Small intestine (tissue), 7 donors: ENCODE results near the gene SUPT20HL1. TPM values are rescaled to one million over a fixed set of nuclear protein-coding genes. Genes with fewer than 3 reads are reported as not detected.
A peak's percentile ranks its signal among the peaks of the same experiment; 100 is the strongest.
"Not testable (repeated sequence)": the region's sequence is repeated elsewhere in the genome, so short reads cannot be mapped to it uniquely, and the experiment has no call there.

Experiments
- DNase-seq, 2 donors: peaks; one replicate each; pipeline versions ENCODE4 v3.0.0 to v3.0.0-alpha.2; 2013
- FAIRE-seq: peaks from 2 replicates; lab custom pipeline; 2012; peaks lifted over from hg19 to GRCh38; lab: Jason Lieb, UNC
- H3K27ac ChIP-seq, 3 donors: one replicate each; pipeline ENCODE4 v1.5.1; 2013; ENCODE audit warnings: low read length in 2 of 3, mild to moderate bottlenecking in 2 of 3, control low read depth in 1 of 3, inconsistent platforms in 1 of 3, low read depth in 1 of 3, moderate library complexity in 1 of 3
- H3K27me3 ChIP-seq, 3 donors: one replicate each; pipeline ENCODE4 v1.6.1; 2013; ENCODE audit warnings: low read length in 3 of 3, inconsistent platforms in 1 of 3; ENCODE audit not compliant: control insufficient read depth in 3 of 3, insufficient read depth in 3 of 3
- H3K36me3 ChIP-seq, 3 donors: one replicate each; pipeline ENCODE4 v1.6.1; 2013; ENCODE audit warnings: low read length in 3 of 3, inconsistent platforms in 1 of 3, low read depth in 1 of 3, mild to moderate bottlenecking in 1 of 3, moderate library complexity in 1 of 3; ENCODE audit not compliant: control insufficient read depth in 3 of 3, insufficient read depth in 2 of 3
- H3K4me1 ChIP-seq, 3 donors: one replicate each; pipeline ENCODE4 v1.6.1; 2013; ENCODE audit warnings: low read length in 2 of 3, inconsistent platforms in 1 of 3, low read depth in 1 of 3, mild to moderate bottlenecking in 1 of 3, moderate library complexity in 1 of 3; ENCODE audit not compliant: control insufficient read depth in 3 of 3, insufficient read depth in 2 of 3
- H3K4me3 ChIP-seq, 3 donors: one replicate each; pipeline ENCODE4 v1.5.1; 2013; ENCODE audit warnings: low read length in 3 of 3, control low read depth in 1 of 3, inconsistent platforms in 1 of 3, low read depth in 1 of 3, mild to moderate bottlenecking in 1 of 3, moderate library complexity in 1 of 3
- H3K9me3 ChIP-seq, 2 donors: one replicate each; pipeline ENCODE4 v1.6.1; 2013; ENCODE audit warnings: low read depth in 1 of 2, low read length in 1 of 2; ENCODE audit not compliant: control insufficient read depth in 2 of 2, insufficient read depth in 1 of 2
- WGBS, 3 donors: extraction: QIAGEN DNeasy Blood & Tissue Kit; methylation state at CpG; one replicate each; pipeline ENCODE4 v1.1.7; 2013; 5-methylcytosine and 5-hydroxymethylcytosine counted together
- polyA plus RNA-seq, 4 donors: library from polyadenylated mRNA; stranded (reverse) in 3 of 4; unstranded in 1 of 4; fragments of 200-250 nt in 3 of 4; fragments of 120-200 nt in 1 of 4; gene quantifications; one replicate each; pipeline versions ENCODE4 v1.2.1 to v1.2.3, GENCODE V29; 2013
- donor health status: healthy with polysubstance abuse.
- donor health status: control.
- donor health status: control.
- donor health status: Bipolar disorder and iron deficiency.
- donor health status: healthy.

The SUPT20HL1 gene
- polyA plus RNA-seq, 4 donors: 0.19 TPM; not detected in 3

DNA sequence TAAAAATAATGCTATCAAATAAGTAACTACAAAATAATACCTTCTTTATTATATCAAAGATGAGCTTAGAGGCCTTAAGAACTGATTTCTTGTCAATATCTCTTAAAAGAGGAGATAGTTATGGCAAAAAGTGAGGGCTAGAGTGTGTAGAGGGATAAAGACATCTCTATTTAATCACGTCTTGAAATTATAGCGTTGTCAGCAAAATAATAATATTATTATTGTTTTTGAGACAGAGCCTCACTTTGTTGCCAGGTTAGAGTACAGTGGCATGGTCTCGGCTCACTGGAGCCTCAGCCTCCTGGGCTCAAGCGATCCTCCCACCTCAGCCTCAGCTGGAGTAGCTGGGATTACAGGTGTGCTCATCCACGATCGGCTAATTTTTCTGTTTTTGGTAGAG lies 18.3 kb downstream of the SUPT20HL1 start:
- H3K27me3 ChIP-seq: no peaks in the 10 kb centered on the region
- 84 to 94% (median 85%) methylated on average over 6 of the region's 6 CpGs for WGBS, 3 donors
- H3K36me3 ChIP-seq: no peaks in the 10 kb centered on the region
- H3K27ac ChIP-seq: no peak overlapping the region
- FAIRE-seq (no peak), DNase-seq (no peak)
- H3K4me3 ChIP-seq: no peak overlapping the region
- H3K4me1 ChIP-seq: no peaks in the 10 kb centered on the region
- no peaks in the 10 kb centered on the region for H3K9me3 ChIP-seq

DNA sequence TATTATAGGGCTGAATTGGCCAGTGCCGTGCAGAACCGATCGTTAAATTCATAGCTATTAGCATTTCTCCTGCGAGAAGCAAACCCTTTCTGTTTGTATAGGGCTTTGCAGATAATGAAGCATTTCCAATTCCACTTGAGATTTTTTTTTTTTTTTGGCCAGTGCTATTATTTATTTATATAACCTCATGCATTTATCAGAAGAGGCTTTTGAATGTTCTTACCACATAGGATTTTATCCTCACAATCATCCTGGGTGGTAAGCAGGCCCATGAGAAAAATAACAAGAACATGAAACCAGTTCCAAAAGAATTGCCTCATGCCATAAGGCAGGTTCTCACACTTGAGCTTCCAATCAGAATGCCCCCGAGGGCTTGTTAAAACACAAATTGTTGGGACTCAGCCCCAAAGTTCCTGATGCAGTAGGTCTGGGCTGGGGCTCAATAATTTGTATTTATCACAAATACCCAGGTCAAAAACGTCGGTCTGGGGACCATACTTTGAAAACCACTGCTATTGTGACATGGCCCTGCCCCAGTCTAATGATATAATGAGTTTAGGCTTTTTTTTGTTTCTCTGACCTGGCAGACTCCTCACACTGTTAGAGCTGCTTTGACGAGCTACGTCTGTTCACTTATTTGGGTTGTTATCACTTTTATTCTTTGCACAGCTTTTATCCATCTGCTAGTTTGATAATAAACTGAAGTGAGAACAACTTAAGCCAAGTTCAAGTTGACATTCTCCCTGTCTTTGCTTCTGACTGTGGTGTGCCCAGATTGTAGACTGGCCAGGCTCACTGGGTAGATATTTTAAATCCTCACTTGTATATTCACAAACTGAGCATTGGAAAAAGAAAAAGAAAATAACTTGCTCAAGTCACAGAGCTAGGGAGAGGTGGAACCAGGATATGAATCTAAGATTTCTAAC lies 20.1 kb downstream of the SUPT20HL1 start:
- Histone ChIP-seq H3K4me3 (no peak overlapping the region), H3K9me3 (no peaks in the 10 kb centered on the region), H3K36me3 (no peaks in the 10 kb centered on the region), H3K27me3 (no peaks in the 10 kb centered on the region), H3K4me1 (no peaks in the 10 kb centered on the region), H3K27ac (no peak overlapping the region)
- WGBS, 3 donors: 45 to 51% (median 50%) methylated on average over 9 of the region's 9 CpGs
- DNase-seq: no peak
- no peak for FAIRE-seq

DNA sequence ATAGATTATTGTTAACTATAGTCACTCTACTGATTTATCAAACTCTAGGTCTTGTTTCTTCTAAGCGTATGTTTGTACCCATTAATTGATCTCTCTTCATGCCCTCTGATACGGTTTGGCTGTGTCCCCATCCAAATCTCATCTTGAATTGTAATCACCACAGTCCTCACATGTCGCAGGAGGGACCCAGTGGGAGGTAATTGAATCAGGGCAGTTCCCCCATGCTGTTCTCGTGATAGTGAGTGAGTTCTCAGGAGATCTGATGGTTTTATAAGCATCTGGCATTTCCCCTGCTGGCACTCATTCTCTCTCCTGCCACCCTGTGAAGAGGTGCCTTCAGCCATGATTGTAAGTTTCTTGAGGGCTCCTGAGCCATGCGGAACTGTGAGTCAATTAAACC lies 21.9 kb downstream of the SUPT20HL1 start:
- not testable (repeated sequence) for H3K4me3 ChIP-seq, DNase-seq, H3K27me3 ChIP-seq, H3K9me3 ChIP-seq, H3K36me3 ChIP-seq, H3K27ac ChIP-seq, FAIRE-seq, H3K4me1 ChIP-seq
- 66 to 84% (median 79%) methylated on average over 5 of the region's 5 CpGs for WGBS, 3 donors

DNA sequence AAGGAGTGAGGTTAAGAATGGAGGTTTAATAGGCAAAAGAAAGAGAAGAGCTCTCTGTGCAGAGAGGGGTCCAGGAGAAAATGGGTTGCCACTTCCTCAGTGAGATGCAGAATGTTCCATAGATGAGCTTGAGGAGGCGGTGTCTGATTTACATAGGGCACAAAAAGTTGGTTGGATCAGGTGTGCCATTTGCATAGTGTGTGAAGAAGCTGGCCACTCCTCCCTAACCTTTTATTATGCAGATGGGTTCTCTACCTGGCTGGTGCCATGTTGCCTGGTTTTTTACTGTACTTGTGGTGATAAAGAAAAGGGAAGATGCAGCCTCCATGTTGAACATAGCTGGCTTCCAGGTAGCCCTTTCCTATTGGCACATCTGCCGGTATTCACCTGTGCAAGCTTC lies 27.3 kb downstream of the SUPT20HL1 start:
- 53 to 91% (median 66%) methylated on average over 2 of the region's 2 CpGs for WGBS, 3 donors
- FAIRE-seq: no peak

DNA sequence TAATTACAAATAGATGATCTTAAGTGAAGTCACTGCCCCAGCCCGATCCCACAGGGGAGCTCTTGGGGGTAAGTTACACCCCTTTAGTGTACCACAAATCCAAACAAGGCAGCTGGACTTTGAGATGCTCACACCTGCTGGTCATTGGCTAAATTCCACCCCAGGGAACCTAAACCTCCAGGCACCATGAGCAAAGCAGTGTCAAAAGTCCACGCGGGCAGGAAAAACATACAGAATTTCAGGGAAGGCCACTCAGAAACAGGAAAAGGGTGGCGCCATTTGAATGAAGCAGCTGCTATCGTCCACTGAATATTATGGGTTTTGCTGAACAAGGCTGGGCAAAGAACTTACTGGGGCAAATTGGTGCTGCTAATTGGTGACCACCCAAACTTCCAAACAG lies 30.9 kb downstream of the SUPT20HL1 start:
- DNase-seq: peak in 1 of 2 donors; percentile 1
- Histone ChIP-seq H3K9me3 (no peaks in the 10 kb centered on the region), H3K27ac (no peak overlapping the region), H3K36me3 (no peaks in the 10 kb centered on the region), H3K4me1 (no peaks in the 10 kb centered on the region), H3K27me3 (peaks cover 0 to 4% (median 0%) of the 10 kb centered on the region in 3 donors), H3K4me3 (no peak overlapping the region)
- WGBS, 3 donors: 25 to 58% (median 56%) methylated on average over 5 of the region's 5 CpGs
- no peak for FAIRE-seq

More for the DNA sequence above, 27.3 kb downstream of the SUPT20HL1 start:
- no peak for DNase-seq
- no peak overlapping the region for H3K4me3 ChIP-seq
- H3K27me3 ChIP-seq: peaks cover 0 to 4% (median 0%) of the 10 kb centered on the region in 3 donors
- no peaks in the 10 kb centered on the region for H3K9me3 ChIP-seq
- no peaks in the 10 kb centered on the region for H3K4me1 ChIP-seq
- no peak overlapping the region for H3K27ac ChIP-seq
- no peaks in the 10 kb centered on the region for H3K36me3 ChIP-seq

DNA sequence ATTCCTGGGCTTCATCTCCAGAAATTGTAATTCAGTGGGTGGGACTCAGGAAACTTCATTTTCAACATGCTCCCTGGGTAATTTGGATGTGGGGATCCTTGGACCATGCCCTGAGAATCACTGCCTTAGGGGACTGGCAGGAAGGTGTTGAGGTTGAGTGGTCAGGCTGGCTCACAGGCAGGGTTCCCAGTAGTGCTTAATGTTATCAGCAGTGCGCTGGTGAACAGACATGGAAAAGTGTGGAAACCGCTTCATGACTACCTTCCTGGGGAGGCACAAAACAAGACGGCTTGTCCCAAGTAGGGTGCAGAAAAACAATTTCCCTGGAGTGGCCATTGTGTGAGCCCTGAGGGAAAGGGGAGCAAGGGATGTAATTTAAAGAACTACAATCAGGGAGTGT lies 31.4 kb downstream of the SUPT20HL1 start:
- no peaks in the 10 kb centered on the region for H3K4me1 ChIP-seq
- H3K27ac ChIP-seq: no peak overlapping the region
- H3K36me3 ChIP-seq: no peaks in the 10 kb centered on the region
- 70 to 87% (median 78%) methylated on average over 3 of the region's 3 CpGs for WGBS, 3 donors
- peaks cover 0 to 4% (median 0%) of the 10 kb centered on the region in 3 donors for H3K27me3 ChIP-seq
- H3K4me3 ChIP-seq: no peak overlapping the region
- DNase-seq (no peak), FAIRE-seq (no peak)
- no peaks in the 10 kb centered on the region for H3K9me3 ChIP-seq

DNA sequence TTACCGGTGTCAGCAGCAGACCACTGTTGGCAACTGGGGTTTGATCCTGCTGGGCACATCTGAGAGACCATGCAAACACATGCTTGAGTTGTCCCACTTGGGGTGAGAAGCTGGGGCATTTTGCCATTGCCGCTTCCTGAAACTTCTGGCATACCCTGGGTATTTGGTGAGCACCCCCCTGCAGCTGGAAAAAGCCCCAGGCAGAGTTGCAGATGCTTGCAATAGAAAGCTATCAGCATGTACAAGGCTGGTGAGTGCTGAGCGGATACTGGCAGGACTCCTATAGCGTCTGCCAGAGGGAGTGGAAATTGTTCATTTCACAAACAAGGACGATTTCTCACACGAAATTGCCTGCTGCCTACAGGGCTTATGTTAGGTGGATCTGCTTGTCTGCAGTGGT lies 32.3 kb downstream of the SUPT20HL1 start:
- no peak overlapping the region for H3K27ac ChIP-seq
- DNase-seq: no peak
- WGBS, 3 donors: 64 to 77% (median 66%) methylated on average over 6 of the region's 6 CpGs

DNA sequence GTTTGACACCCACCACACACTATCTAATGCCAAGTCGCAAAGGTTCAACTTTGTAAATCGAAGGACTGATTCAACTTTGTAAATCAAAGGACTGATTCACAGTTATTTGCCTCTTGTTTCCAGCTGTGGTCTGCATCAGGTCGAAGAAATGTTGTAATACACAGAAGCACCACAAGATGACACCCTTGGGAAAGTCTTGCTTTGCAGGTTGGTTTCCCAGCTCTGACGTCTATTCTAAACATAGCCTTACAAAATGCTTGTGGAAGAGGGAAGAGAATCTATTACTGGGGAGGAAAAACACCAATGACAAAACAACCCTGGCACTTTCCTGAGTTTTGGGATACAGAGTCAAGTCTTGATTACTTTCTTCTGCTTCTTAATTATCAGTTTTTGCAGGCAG lies 35.3 kb downstream of the SUPT20HL1 start:
- Histone ChIP-seq H3K4me3 (no peak overlapping the region), H3K27me3 (no peaks in the 10 kb centered on the region), H3K4me1 (no peaks in the 10 kb centered on the region), H3K27ac (no peak overlapping the region), H3K9me3 (no peaks in the 10 kb centered on the region), H3K36me3 (no peaks in the 10 kb centered on the region)
- DNase-seq: peak; percentile 69 to 70
- no peak for FAIRE-seq
- WGBS, 3 donors: 0 to 4% (median 0%) methylated on average over 4 of the region's 4 CpGs

More for the DNA sequence above, 32.3 kb downstream of the SUPT20HL1 start:
- Histone ChIP-seq H3K4me1 (no peaks in the 10 kb centered on the region), H3K4me3 (no peak overlapping the region), H3K9me3 (no peaks in the 10 kb centered on the region), H3K27me3 (peaks cover 0 to 4% (median 0%) of the 10 kb centered on the region in 3 donors), H3K36me3 (no peaks in the 10 kb centered on the region)
- FAIRE-seq: no peak
